Activated CD4-positive, alpha-beta memory T cell treated with anti-CD3 and anti-CD28 coated beads, Interleukin-2, amount 10 ng/mL, durations not matched to agents 7 days and 5 days (primary cell): ENCODE results near the gene TNS4. TPM values are rescaled to one million over a fixed set of nuclear protein-coding genes. Genes with fewer than 3 reads are reported as not detected.

Experiments used
- CTCF ChIA-PET: fragments of 350-600 bp; sonication (Branson Sonifier 250); formaldehyde crosslinking; loops from one replicate; lab custom pipeline; 2021; ENCODE audit warnings: antibody characterized with exemption, inconsistent platforms; lab: Charles Lee
- POLR2A ChIA-PET: fragments of 350-600 bp; sonication (Branson Sonifier 250); formaldehyde crosslinking; loops from one replicate; lab custom pipeline; 2021; ENCODE audit warnings: antibody characterized with exemption; lab: Charles Lee
- DNase-seq: peaks from one replicate; pipeline ENCODE4 v3.0.0-alpha.2; 2020
- H3K27ac Mint-ChIP-seq: one replicate; pipeline ENCODE4 v1.8.0; 2021; ENCODE audit warnings: mild to moderate bottlenecking, mixed read lengths
- H3K27me3 Mint-ChIP-seq: one replicate; pipeline ENCODE4 v1.8.0; 2021; ENCODE audit warnings: mixed read lengths
- H3K36me3 Mint-ChIP-seq: one replicate; pipeline ENCODE4 v1.8.0; 2021; ENCODE audit warnings: low read depth, mixed read lengths
- H3K4me1 Mint-ChIP-seq: one replicate; pipeline ENCODE4 v1.8.0; 2021; ENCODE audit warnings: mixed read lengths
- H3K4me3 Mint-ChIP-seq: one replicate; pipeline ENCODE4 v1.8.0; 2021; ENCODE audit warnings: mild to moderate bottlenecking, mixed read lengths
- H3K9me3 Mint-ChIP-seq: one replicate; pipeline ENCODE4 v1.8.0; 2021; ENCODE audit warnings: mixed read lengths
- total RNA-seq, 2 experiments: library from RNA; stranded (reverse); gene quantifications; one replicate each; pipeline ENCODE4 v1.2.3, GENCODE V29; 2021

Gene TNS4
- total RNA-seq, 2 experiments from 2014 or later = 9.5 to 12.7 TPM

- CTCF ChIA-PET = interaction anchor here (1.0 to 2.3 kb wide), 3 partner anchors 41 to 59 kb away, joined by 3 to 6 read pairs (median 4); no protein-coding TSS in a partner anchor
Measured at GRCh38 chr17:40474419-40475002, 26.9 kb downstream of the TNS4 start.

DNA sequence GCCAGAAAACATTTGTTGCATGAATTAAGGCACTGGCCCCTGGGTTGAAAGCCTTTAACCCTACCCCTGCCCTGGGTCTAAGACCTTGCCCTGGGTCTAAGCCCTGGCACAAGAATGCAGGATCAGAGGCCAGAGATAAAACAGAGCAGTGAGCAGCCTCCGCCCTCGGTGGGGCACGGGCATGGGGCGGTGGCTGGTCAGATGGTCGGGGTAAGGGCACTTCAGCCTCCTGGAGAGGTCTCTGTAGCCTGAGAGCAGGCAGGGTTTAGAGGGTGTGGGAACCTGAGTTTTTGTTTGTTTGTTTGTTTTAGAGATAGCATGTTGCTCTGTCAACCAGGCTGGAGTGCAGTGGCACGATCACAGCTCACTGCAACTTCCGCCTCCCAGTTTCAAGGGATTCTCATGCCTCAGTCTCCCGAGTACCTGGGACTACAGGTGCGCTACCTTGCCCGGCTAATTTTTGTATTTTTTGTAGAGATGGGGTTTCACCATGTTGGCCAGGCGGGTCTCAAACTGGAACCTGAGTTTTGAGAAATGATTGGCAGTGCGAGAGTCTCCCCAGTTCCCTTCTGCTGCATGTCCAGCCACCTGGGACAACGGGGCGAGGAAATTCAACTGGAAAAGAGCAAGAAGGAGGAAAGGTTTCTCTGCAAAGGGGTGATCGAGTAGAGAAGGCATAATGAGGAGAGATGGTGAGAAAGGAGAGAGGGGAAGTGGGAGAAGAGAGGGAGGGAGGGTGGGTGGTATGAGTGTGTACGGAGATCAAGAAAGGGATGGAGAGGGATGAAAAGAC is 27.7 kb downstream of the TNS4 start:
- Mint-ChIP-seq H3K4me1 (peaks cover 22% of the 10 kb centered on the region), H3K27me3 (peaks cover 12% of the 10 kb centered on the region), H3K36me3 (peaks cover 17% of the 10 kb centered on the region), H3K4me3 (no peak overlapping the region), H3K9me3 (no peaks in the 10 kb centered on the region), H3K27ac (no peak overlapping the region)
- no peak for DNase-seq
- ChIA-PET POLR2A (interaction anchor here (1.2 kb wide), 1 partner anchor 55 kb away, joined by 3 read pairs; no protein-coding TSS in a partner anchor), CTCF (interaction anchor here (1.0 kb wide), 1 partner anchor 60 kb away, joined by 3 read pairs; no protein-coding TSS in a partner anchor)

More at GRCh38 chr17:40474419-40475002, 26.9 kb downstream of the TNS4 start:
- no peak overlapping the region for H3K4me3 Mint-ChIP-seq
- H3K4me1 Mint-ChIP-seq = peaks cover 30% of the 10 kb centered on the region
- DNase-seq = no peak
- peaks cover 11% of the 10 kb centered on the region for H3K27me3 Mint-ChIP-seq
- POLR2A ChIA-PET = interaction anchor here (1.2 to 7.5 kb wide), 3 partner anchors 43 to 57 kb away, joined by 3 to 110 read pairs (median 35); no protein-coding TSS in a partner anchor
- no peaks in the 10 kb centered on the region for H3K9me3 Mint-ChIP-seq
- no peak overlapping the region for H3K27ac Mint-ChIP-seq
- peaks cover 23% of the 10 kb centered on the region for H3K36me3 Mint-ChIP-seq

- CTCF ChIA-PET = interaction anchor here (0.8 to 2.0 kb wide), 3 partner anchors 57 to 61 kb away, joined by 3 to 9 read pairs (median 3); no protein-coding TSS in a partner anchor
- H3K27ac Mint-ChIP-seq = no peak overlapping the region
- no peaks in the 10 kb centered on the region for H3K9me3 Mint-ChIP-seq
Measured at GRCh38 chr17:40472733-40473452, 28.5 kb downstream of the TNS4 start.

GRCh38 chr17:40471846-40472732 is 29.3 kb downstream of the TNS4 start:
- POLR2A ChIA-PET = interaction anchor here (1.0 to 1.3 kb wide), 3 partner anchors 28 to 54 kb away, joined by 3 to 4 read pairs (median 3); partner anchors contain the start of gene TOP2A
- CTCF ChIA-PET = interaction anchor here (0.8 to 2.1 kb wide), 4 partner anchors 56 to 62 kb away, joined by 3 to 9 read pairs (median 5); no protein-coding TSS in a partner anchor
- Mint-ChIP-seq H3K9me3 (no peaks in the 10 kb centered on the region), H3K36me3 (peaks cover 4% of the 10 kb centered on the region), H3K27me3 (peaks cover 14% of the 10 kb centered on the region), H3K4me3 (no peak overlapping the region), H3K27ac (no peak overlapping the region), H3K4me1 (peaks cover 7% of the 10 kb centered on the region)
- no peak for DNase-seq

More at GRCh38 chr17:40472733-40473452, 28.5 kb downstream of the TNS4 start:
- H3K4me1 Mint-ChIP-seq = peaks cover 14% of the 10 kb centered on the region
- DNase-seq = no peak
- H3K4me3 Mint-ChIP-seq = no peak overlapping the region
- POLR2A ChIA-PET = interaction anchor here (1.0 to 1.3 kb wide), 2 partner anchors 29 to 55 kb away, joined by 3 to 4 read pairs; partner anchors contain the start of gene TOP2A
- H3K27me3 Mint-ChIP-seq = peaks cover 12% of the 10 kb centered on the region
- peaks cover 11% of the 10 kb centered on the region for H3K36me3 Mint-ChIP-seq

DNA sequence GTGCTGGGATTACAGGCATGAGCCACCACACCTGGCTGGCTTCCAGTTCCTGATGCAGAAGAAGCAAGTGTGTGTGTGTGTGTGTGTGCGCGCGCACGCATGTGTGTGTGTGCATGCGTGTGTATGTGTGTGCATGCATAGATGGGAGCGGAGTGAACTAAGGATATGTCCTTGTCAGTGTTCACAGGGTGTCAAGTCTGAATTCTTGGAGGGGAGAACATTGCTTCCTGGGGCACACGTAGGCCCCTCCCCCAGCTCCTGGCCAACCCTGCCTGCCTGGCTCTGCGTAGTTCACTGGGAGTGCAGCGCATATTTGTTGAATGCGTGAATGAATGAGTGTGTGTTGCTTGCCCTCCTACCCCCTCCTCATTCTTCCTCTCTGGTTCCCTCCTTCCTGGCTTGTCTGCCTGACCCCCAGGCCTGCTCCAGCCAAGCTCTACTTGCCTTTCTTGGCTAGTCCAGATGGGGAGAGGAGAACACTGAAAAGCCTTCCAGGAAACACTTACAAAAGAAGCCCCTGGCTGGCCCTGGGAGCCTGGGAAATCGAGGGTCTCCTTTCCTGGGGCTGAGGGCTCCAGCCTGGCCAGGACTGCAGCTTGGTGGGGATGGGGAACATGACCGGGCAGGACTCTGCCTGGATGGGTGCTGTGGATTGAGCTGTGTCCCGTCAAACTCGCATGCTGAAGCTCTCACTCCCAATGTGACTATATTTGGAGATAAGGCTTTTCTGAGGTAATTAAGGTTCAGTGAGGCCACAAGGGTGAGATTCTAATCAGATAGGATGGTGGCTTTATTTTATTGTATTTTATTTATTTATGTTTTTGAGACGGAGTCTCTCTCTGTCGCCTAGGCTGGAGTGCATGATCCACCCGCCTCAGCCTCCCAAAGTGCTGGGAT is 30.2 kb downstream of the TNS4 start:
- H3K27me3 Mint-ChIP-seq = peaks cover 23% of the 10 kb centered on the region
- CTCF ChIA-PET = interaction anchor here (2.0 to 2.1 kb wide), 2 partner anchors 61 to 63 kb away, joined by 7 to 9 read pairs; no protein-coding TSS in a partner anchor
- peaks cover under 1% of the 10 kb centered on the region for H3K36me3 Mint-ChIP-seq
- H3K4me1 Mint-ChIP-seq = peaks cover 1% of the 10 kb centered on the region
- no peak for DNase-seq
- POLR2A ChIA-PET = interaction anchor here (0.7 to 1.9 kb wide), 5 partner anchors 9 to 61 kb away, joined by 3 to 5 read pairs (median 4); no protein-coding TSS in a partner anchor
- no peak overlapping the region for H3K27ac Mint-ChIP-seq
- H3K4me3 Mint-ChIP-seq = no peak overlapping the region
- H3K9me3 Mint-ChIP-seq = no peaks in the 10 kb centered on the region

DNA sequence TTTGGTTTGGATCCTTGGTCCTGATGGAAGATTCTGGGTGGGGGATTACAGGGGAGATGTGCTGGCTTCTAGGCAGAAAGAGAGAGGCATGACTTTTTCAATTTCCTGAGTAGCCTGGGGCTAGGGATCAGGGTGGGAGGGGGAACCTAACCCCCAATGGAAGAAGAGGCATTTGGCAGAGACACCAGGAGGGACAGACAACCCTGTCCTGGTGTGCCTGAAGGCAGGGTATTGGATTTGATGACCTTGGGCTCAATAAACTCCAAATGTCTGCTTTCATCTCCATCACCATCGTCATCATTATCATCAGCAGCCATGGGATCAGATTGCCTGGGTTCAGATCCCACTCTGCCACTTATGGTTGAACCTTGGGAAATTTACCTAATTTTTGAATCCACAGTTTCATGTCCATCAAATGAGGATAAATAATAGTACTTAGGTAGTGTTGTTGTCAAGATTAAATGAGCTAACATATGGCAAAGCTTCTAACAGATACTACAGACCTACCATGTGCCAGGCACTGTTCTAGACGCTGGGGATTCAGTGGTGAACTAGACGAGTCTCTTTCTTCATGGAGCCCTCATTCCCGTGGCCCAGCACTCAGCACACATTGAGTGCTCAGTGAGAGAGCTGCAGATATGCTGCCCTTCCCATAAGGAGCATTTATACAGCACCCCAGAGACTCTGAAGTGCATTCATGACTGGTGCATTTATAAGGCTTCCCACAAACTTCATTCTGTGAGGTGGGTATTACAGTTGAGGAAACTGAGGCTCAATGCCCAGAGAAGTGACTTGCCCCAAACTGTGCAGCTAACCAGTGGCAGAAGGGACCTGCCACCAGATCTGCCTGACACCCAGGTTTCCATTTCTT is 31.4 kb downstream of the TNS4 start:
- Mint-ChIP-seq H3K36me3 (no peaks in the 10 kb centered on the region), H3K27ac (no peak overlapping the region), H3K4me3 (no peak overlapping the region), H3K4me1 (no peaks in the 10 kb centered on the region), H3K27me3 (peaks cover 23% of the 10 kb centered on the region), H3K9me3 (no peaks in the 10 kb centered on the region)
- no peak for DNase-seq
- ChIA-PET POLR2A (interaction anchor here (0.5 to 1.9 kb wide), 4 partner anchors 10 to 62 kb away, joined by 3 to 5 read pairs (median 4); no protein-coding TSS in a partner anchor), CTCF (interaction anchor here (1.3 to 2.1 kb wide), 2 partner anchors 8 to 62 kb away, joined by 3 to 7 read pairs; no protein-coding TSS in a partner anchor)

DNA sequence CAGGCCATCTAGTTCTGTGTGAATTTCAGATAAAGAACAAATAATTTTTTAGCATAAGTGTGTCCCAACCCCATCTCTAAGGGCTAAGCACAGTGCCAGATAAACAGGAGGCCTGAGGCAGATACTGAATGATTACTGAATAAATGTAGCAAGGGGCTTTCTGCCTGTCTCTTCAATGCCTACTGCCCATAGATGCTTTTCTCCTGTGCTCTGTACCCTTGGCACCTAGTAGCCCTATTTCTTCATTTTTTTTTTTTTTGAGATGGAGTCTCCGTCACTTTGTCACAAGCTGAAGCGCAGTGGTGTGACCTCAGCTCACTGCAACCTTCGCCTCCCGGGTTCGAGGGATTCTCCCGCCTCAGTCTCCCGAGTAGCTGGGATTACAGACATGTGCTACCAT is 32.9 kb downstream of the TNS4 start:
- H3K27ac Mint-ChIP-seq = no peak overlapping the region
- peaks cover 23% of the 10 kb centered on the region for H3K27me3 Mint-ChIP-seq
- no peaks in the 10 kb centered on the region for H3K36me3 Mint-ChIP-seq
- ChIA-PET POLR2A (no interaction called here), CTCF (no interaction called here)
- H3K9me3 Mint-ChIP-seq = no peaks in the 10 kb centered on the region
- H3K4me1 Mint-ChIP-seq = no peaks in the 10 kb centered on the region
- no peak overlapping the region for H3K4me3 Mint-ChIP-seq
- no peak for DNase-seq

DNA sequence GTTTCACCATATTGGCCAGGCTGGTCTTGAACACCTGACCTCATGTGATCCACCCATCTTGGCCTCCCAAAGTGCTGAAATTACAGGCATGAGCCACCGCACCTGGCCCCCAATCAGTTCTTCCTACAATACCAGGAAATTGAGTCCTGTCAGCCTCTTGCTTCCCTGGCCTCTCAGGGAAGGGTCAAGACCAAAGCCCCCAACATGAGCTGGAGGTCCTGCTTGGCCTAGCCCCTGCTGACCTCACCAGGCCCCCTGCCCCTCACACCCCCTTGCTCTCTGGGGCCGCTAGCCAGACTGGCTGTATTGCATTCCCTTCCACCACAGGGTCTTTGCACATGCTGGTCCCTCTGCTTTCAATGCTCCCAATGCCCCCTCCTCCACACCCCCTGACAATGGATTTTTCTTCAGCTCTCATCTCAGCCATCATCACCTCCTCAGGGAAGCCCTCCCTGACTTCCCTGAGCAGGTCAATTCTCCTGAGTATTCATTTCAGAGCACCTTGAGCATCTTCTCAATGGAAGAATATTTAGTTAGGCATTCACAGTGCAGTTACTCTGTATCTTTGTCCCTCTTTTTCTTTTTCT is 34.0 kb downstream of the TNS4 start:
- no peaks in the 10 kb centered on the region for H3K4me1 Mint-ChIP-seq
- peaks cover 21% of the 10 kb centered on the region for H3K27me3 Mint-ChIP-seq
- ChIA-PET POLR2A (no interaction called here), CTCF (interaction anchor here (1.2 to 1.4 kb wide), 2 partner anchors 9 to 68 kb away, joined by 4 to 8 read pairs; no protein-coding TSS in a partner anchor)
- no peak for DNase-seq
- H3K27ac Mint-ChIP-seq = no peak overlapping the region
- no peaks in the 10 kb centered on the region for H3K36me3 Mint-ChIP-seq
- no peaks in the 10 kb centered on the region for H3K9me3 Mint-ChIP-seq
- no peak overlapping the region for H3K4me3 Mint-ChIP-seq

GRCh38 chr17:40466298-40466971 is 35.0 kb downstream of the TNS4 start:
- ChIA-PET CTCF (interaction anchor here (1.0 to 1.4 kb wide), 3 partner anchors 10 to 66 kb away, joined by 3 to 8 read pairs (median 3); no protein-coding TSS in a partner anchor), POLR2A (interaction anchor here (1.8 to 1.9 kb wide), 2 partner anchors 10 to 40 kb away, joined by 3 to 4 read pairs; no protein-coding TSS in a partner anchor)
- H3K36me3 Mint-ChIP-seq = no peaks in the 10 kb centered on the region
- H3K4me1 Mint-ChIP-seq = no peaks in the 10 kb centered on the region
- peaks cover 21% of the 10 kb centered on the region for H3K27me3 Mint-ChIP-seq
- no peak for DNase-seq
- H3K9me3 Mint-ChIP-seq = no peaks in the 10 kb centered on the region
- H3K27ac Mint-ChIP-seq = no peak overlapping the region
- H3K4me3 Mint-ChIP-seq = no peak overlapping the region
